HG02884 (cell line): Measurements from ENCODE around the gene MATN1.

Experiments
- ATAC-seq: cut with Tn5 transposase; IDR thresholded peaks from one replicate; pipeline ENCODE4 v1.9.1; 2021; ENCODE audit warnings: mild to moderate bottlenecking, moderate library complexity; ENCODE audit not compliant: unreplicated experiment

MATN1 gene

DNA sequence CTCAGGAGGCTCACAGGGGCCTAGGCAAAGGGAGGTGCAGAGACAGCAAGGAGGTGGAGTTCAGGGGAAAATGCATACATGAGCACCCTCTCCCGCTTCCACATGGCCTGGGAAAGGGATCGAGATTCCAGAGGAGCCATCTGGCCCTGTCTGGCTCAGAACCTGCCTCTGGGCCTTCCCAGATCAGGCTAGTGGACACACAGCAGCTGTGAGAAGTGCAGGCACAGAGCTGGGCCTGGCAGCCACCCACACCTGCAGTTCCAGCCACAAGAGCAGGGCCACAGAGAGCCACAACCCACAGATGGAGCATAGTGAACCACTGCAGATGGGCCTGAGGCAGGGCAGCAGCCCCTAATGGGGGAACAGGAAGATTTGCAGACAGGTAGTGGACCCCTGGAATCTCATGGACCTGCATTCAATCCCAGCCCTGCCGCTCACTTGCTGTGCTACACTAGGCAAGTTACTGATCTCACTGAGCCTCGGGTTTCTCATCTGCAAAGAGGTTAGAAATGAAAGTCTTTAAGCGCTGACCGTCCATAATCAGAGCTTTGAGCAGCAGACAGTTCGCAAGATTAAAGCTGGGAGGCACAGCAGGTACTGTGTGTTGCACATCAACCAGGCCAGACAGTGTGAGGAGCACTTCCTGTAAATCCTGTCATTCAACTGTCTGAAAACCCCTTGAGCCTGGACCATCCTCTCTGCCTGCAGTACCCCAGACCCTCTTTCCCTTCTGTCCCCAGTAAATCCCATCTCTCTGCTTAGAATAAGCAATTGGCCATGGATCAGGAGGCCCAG, 58.0 kb downstream of the MATN1 start:
- no peak for ATAC-seq

DNA sequence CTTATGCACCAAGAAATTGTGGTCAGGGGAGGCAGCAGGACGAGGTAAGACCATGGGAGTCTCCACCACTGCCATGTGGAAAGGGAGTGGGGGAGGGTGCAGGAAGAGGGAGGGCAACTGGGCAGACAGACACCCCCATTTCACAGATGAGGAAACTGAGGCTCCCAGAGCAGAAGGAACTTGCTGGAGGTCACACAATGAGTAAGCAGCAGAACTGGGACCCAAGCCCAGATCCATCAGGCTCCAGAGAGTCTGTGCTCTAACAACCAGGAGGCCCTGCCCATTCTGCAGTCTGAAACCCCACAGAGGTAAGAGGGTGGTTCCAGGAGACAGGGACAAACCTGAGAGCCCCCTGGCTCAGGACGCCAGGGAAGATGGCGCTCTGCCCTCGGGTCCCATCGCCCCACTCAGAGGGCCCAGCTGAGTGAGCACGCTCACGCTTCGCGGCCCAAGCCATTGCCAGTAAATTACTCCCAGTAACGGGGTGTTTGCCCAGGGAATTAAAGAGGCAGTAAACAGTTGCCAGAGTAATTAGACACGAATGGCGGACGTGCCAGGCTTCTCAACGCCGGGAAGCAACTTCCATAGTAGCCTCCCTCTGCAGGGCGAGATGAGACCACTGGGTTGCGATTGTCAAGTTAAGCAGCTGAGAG, 59.2 kb downstream of the MATN1 start:
- no peak for ATAC-seq

DNA sequence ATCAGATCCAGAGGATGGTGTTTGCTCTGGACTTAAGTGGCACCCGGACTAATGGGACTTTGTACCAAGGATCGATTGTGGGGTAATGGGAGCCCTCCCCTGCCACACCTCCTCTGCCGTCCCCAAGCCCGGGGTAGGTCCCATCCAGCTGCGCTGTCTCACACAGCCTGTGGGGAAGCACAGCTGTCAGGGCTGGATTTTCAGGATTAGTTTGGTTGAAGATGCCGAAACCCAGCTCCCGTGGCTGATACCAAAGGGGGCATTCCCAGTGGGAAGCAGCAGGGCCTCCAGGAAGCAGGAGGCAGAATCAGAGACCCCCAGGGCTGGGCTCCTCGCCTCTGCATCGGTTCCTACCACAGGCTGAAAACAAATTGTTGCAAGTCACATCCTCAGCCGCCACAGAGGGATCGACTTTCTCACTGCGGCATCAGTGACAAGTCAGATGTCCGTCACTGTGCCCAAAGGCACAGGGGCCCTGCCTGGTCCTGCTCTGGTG, 59.7 kb downstream of the MATN1 start:
- ATAC-seq: no peak

DNA sequence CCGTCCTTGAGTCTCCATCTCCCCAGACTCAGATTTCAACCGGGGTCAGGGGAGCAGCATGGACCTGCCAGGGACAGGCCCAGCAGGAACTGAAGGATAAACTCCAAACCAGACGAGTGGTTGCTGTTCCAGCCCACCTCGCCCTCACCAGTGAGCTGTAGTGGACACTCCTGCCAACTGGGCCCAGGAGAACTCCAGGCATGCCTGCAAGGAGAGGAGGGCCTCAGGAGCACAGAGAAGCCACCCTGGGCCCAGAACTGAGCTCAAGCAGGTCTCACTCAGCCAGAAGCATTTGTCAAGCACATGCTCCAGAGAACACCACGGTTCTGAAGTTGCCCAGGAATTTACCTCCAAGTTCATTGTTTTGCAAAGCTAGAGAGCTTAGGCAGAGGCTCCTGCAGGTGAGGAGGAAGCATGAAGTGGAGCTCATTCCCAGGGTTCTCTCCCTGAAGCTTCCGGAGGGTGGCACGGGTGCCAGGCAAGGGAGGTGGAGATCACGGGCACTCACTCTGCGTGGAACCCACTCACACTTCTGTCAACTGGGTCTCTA, 61.0 kb downstream of the MATN1 start:
- ATAC-seq: no peak

DNA sequence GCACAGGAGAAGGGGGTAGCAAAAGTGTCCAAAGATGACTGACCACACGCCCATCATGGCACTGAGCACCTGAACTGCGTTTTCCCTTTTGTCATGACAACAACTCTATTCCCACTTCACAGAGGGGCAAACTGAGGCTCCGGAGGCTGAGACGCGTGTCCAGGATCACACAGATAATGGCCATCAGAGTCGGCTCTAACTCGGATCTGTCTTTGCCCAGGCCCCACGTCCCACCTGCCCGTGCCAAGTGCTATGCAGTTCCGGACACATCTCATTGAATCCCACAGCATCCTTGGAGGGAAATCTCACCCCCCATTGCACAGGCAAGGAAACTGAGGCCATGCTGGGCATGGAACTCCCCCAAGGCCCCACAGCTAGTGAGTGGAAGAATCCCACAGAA, 62.1 kb downstream of the MATN1 start:
- no peak for ATAC-seq
